Measurements from ENCODE around the gene LZTR1.

The LZTR1 gene

GRCh38 chr22:20951151-20951931, 30.8 kb upstream of the LZTR1 start:
- no peak for DNase-seq

GRCh38 chr22:20951932-20952380, 30.1 kb upstream of the LZTR1 start:
- DNase-seq, result no peak

GRCh38 chr22:20952544-20953341, 29.4 kb upstream of the LZTR1 start:
- DNase-seq, result no peak

GRCh38 chr22:20953342-20953608, 28.8 kb upstream of the LZTR1 start:
- DNase-seq, result no peak

GRCh38 chr22:20953668-20954500, 28.2 kb upstream of the LZTR1 start:
- peak; percentile 32 for DNase-seq

- DNase-seq, result no peak
Measured at GRCh38 chr22:20955548-20955947, 26.5 kb upstream of the LZTR1 start.

- DNase-seq, result peak; percentile 33
Measured at GRCh38 chr22:20956258-20957101, 25.6 kb upstream of the LZTR1 start.

- DNase-seq, result no peak
Measured at GRCh38 chr22:20957102-20957682, 24.9 kb upstream of the LZTR1 start.

GRCh38 chr22:20957683-20958431, 24.2 kb upstream of the LZTR1 start:
- no peak for DNase-seq

GRCh38 chr22:20959578-20960461, 22.3 kb upstream of the LZTR1 start:
- no peak for DNase-seq

GRCh38 chr22:20960609-20961008, 21.5 kb upstream of the LZTR1 start:
- no peak for DNase-seq

GRCh38 chr22:20962491-20962945, 19.6 kb upstream of the LZTR1 start:
- no peak for DNase-seq

- no peak for DNase-seq
Measured at GRCh38 chr22:20963201-20964052, 18.7 kb upstream of the LZTR1 start.

- no peak for DNase-seq
Measured at GRCh38 chr22:20964090-20964798, 17.9 kb upstream of the LZTR1 start.

GRCh38 chr22:20964799-20965103, 17.3 kb upstream of the LZTR1 start:
- DNase-seq, result no peak

GRCh38 chr22:20965104-20965887, 16.8 kb upstream of the LZTR1 start:
- DNase-seq, result no peak
